ENCODE data around the gene MARCO.
"Not testable (repeated sequence)": the region's sequence is repeated elsewhere in the genome, so short reads cannot be mapped to it uniquely, and the experiment has no call there.

MARCO gene

GRCh38 chr2:118932949-118933348, 9.0 kb upstream of the MARCO start:
- H3K36me3 ChIP-seq (ENCODE audit: insufficient read depth, low read length), result no peaks in the 10 kb centered on the region
- no peak overlapping the region for H3K4me3 ChIP-seq (ENCODE audit: low read length)
- H3K27me3 ChIP-seq (ENCODE audit: control insufficient read depth, insufficient read depth, low read length), result no peaks in the 10 kb centered on the region
- H3K4me2 ChIP-seq (ENCODE audit: low read length), result no peak overlapping the region
- H3K9me3 ChIP-seq (replicated peaks; ENCODE audit: low read length), result peaks cover 3% of the 10 kb centered on the region
- H3K9ac ChIP-seq (ENCODE audit: low read depth, low read length), result no peak overlapping the region
- no peaks in the 10 kb centered on the region for H3K4me1 ChIP-seq (ENCODE audit: control insufficient read depth, insufficient read depth, low read length)

GRCh38 chr2:118936306-118936705, 5.7 kb upstream of the MARCO start:
- no peak overlapping the region for H3K4me2 ChIP-seq (ENCODE audit: low read length)
- no peaks in the 10 kb centered on the region for H3K4me1 ChIP-seq (ENCODE audit: control insufficient read depth, insufficient read depth, low read length)
- H3K9me3 ChIP-seq (replicated peaks; ENCODE audit: low read length), result peaks cover 3% of the 10 kb centered on the region
- H3K27me3 ChIP-seq (ENCODE audit: control insufficient read depth, insufficient read depth, low read length), result no peaks in the 10 kb centered on the region
- H3K36me3 ChIP-seq (ENCODE audit: insufficient read depth, low read length), result no peaks in the 10 kb centered on the region
- no peak overlapping the region for H3K4me3 ChIP-seq (ENCODE audit: low read length)
- no peak overlapping the region for H3K9ac ChIP-seq (ENCODE audit: low read depth, low read length)

DNA sequence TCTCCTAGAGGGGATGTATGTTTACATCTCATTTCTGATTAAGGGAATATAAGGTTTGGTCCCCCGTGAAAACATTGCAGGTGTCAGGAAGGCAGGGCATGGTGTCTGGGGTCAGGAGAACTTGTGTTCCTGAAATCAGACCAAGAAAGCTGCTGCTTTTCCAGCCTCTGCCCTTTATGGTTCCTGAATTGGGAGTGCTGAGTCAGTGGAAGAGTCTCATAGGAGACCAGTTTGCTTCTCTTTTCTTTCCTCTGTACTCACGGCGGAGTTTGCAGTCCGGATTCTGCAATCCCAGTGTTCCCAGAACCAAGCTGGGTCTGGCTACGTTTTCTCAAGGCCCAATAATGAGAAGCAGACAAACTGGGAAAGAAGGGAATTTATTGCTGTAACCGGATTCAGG, 5.1 kb upstream of the MARCO start:
- H3K9me3 ChIP-seq (replicated peaks; ENCODE audit: low read length), result peaks cover 3% of the 10 kb centered on the region
- no peaks in the 10 kb centered on the region for H3K27me3 ChIP-seq (ENCODE audit: control insufficient read depth, insufficient read depth, low read length)
- H3K9ac ChIP-seq (ENCODE audit: low read depth, low read length), result no peak overlapping the region
- H3K4me2 ChIP-seq (ENCODE audit: low read length), result no peak overlapping the region
- no peaks in the 10 kb centered on the region for H3K4me1 ChIP-seq (ENCODE audit: control insufficient read depth, insufficient read depth, low read length)
- H3K4me3 ChIP-seq (ENCODE audit: low read length), result no peak overlapping the region
- no peaks in the 10 kb centered on the region for H3K36me3 ChIP-seq (ENCODE audit: insufficient read depth, low read length)

DNA sequence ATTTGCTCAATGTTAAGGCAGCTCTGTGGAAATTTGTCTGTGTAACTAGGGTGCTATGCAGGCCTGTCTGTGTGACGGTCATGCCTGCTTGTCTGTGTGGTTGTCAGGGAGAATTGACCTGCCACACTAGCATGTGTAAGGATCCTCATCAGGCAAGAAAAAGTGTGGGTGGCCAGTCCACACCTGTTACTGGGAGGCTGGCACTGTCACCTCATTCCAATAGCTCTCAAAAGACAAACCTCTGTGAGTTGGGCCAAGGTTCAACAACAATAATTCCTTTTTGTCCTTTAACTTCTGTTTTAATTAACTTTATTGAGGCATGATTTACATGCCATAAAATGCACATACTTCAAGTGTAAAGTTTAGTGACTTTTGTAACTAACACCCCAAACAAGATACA, 4.2 kb upstream of the MARCO start:
- no peak overlapping the region for H3K4me2 ChIP-seq (ENCODE audit: low read length)
- H3K36me3 ChIP-seq (ENCODE audit: insufficient read depth, low read length), result no peaks in the 10 kb centered on the region
- no peak overlapping the region for H3K4me3 ChIP-seq (ENCODE audit: low read length)
- H3K27me3 ChIP-seq (ENCODE audit: control insufficient read depth, insufficient read depth, low read length), result no peaks in the 10 kb centered on the region
- H3K9ac ChIP-seq (ENCODE audit: low read depth, low read length), result no peak overlapping the region
- peaks cover 3% of the 10 kb centered on the region for H3K9me3 ChIP-seq (replicated peaks; ENCODE audit: low read length)
- no peaks in the 10 kb centered on the region for H3K4me1 ChIP-seq (ENCODE audit: control insufficient read depth, insufficient read depth, low read length)

- no peaks in the 10 kb centered on the region for H3K36me3 ChIP-seq (ENCODE audit: insufficient read depth, low read length)
- H3K4me2 ChIP-seq (ENCODE audit: low read length), result no peak overlapping the region
- H3K4me3 ChIP-seq (ENCODE audit: low read length), result no peak overlapping the region
- no peaks in the 10 kb centered on the region for H3K27me3 ChIP-seq (ENCODE audit: control insufficient read depth, insufficient read depth, low read length)
- no peaks in the 10 kb centered on the region for H3K9me3 ChIP-seq (replicated peaks; ENCODE audit: low read length)
- no peaks in the 10 kb centered on the region for H3K4me1 ChIP-seq (ENCODE audit: control insufficient read depth, insufficient read depth, low read length)
- H3K9ac ChIP-seq (ENCODE audit: low read depth, low read length), result no peak overlapping the region
These were observed 2.0 kb upstream of the MARCO start for GRCh38 chr2:118939994-118940393.

GRCh38 chr2:118940486-118941120, 1.4 kb upstream of the MARCO start:
- no peak overlapping the region for H3K4me2 ChIP-seq (ENCODE audit: low read length)
- no peaks in the 10 kb centered on the region for H3K9me3 ChIP-seq (replicated peaks; ENCODE audit: low read length)
- no peaks in the 10 kb centered on the region for H3K36me3 ChIP-seq (ENCODE audit: insufficient read depth, low read length)
- H3K4me3 ChIP-seq (ENCODE audit: low read length), result no peak overlapping the region
- H3K27me3 ChIP-seq (ENCODE audit: control insufficient read depth, insufficient read depth, low read length), result no peaks in the 10 kb centered on the region
- no peak overlapping the region for H3K9ac ChIP-seq (ENCODE audit: low read depth, low read length)
- H3K4me1 ChIP-seq (ENCODE audit: control insufficient read depth, insufficient read depth, low read length), result no peaks in the 10 kb centered on the region

- Histone ChIP-seq H3K4me1 (ENCODE audit: control insufficient read depth, insufficient read depth, low read length) (no peaks in the 10 kb centered on the region), H3K4me3 (ENCODE audit: low read length) (no peak overlapping the region)
These were observed 1.3 kb downstream of the MARCO start for GRCh38 chr2:118943286-118943685.

GRCh38 chr2:118945881-118946280, 3.9 kb downstream of the MARCO start:
- peaks cover 3% of the 10 kb centered on the region for H3K27me3 ChIP-seq (ENCODE audit: control insufficient read depth, insufficient read depth, low read length)
- H3K4me3 ChIP-seq (ENCODE audit: low read length), result no peak overlapping the region
- H3K4me1 ChIP-seq (ENCODE audit: control insufficient read depth, insufficient read depth, low read length), result no peaks in the 10 kb centered on the region
- no peak overlapping the region for H3K9ac ChIP-seq (ENCODE audit: low read depth, low read length)
- H3K36me3 ChIP-seq (ENCODE audit: insufficient read depth, low read length), result no peaks in the 10 kb centered on the region
- no peak overlapping the region for H3K4me2 ChIP-seq (ENCODE audit: low read length)
- no peaks in the 10 kb centered on the region for H3K9me3 ChIP-seq (replicated peaks; ENCODE audit: low read length)

More at GRCh38 chr2:118943286-118943685, 1.3 kb downstream of the MARCO start:
- H3K36me3 ChIP-seq (ENCODE audit: insufficient read depth, low read length), result no peaks in the 10 kb centered on the region
- H3K9me3 ChIP-seq (replicated peaks; ENCODE audit: low read length), result no peaks in the 10 kb centered on the region
- no peak overlapping the region for H3K9ac ChIP-seq (ENCODE audit: low read depth, low read length)
- H3K4me2 ChIP-seq (ENCODE audit: low read length), result no peak overlapping the region
- H3K27me3 ChIP-seq (ENCODE audit: control insufficient read depth, insufficient read depth, low read length), result no peaks in the 10 kb centered on the region

DNA sequence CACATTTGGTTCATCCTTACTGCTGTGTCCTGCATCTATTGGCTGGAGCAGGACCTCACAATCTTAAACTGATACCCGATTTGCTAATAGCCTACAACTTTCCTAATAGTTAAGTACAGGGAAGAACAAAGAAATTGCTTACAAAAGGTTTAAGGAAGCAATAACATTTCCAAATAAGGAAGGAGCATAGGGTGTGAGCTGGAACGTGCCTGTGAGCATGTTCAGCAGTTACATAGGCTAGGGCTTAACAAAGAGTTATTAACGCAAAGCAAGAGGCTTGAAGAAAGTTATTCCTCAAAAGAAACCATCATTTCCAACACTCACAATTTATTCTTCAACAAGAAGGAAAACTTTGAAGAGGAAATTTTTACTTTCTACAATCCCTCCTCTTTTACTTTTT, 6.3 kb downstream of the MARCO start:
- not testable (repeated sequence) for H3K9ac ChIP-seq (ENCODE audit: low read depth, low read length); H3K4me3 ChIP-seq (ENCODE audit: low read length); H3K4me1 ChIP-seq (ENCODE audit: control insufficient read depth, insufficient read depth, low read length); H3K36me3 ChIP-seq (ENCODE audit: insufficient read depth, low read length); H3K4me2 ChIP-seq (ENCODE audit: low read length); H3K27me3 ChIP-seq (ENCODE audit: control insufficient read depth, insufficient read depth, low read length); H3K9me3 ChIP-seq (replicated peaks; ENCODE audit: low read length)

- H3K27me3 ChIP-seq (ENCODE audit: control insufficient read depth, insufficient read depth, low read length), result peaks cover 2% of the 10 kb centered on the region
- H3K4me1 ChIP-seq (ENCODE audit: control insufficient read depth, insufficient read depth, low read length), result no peaks in the 10 kb centered on the region
- no peak overlapping the region for H3K4me2 ChIP-seq (ENCODE audit: low read length)
- no peak overlapping the region for H3K4me3 ChIP-seq (ENCODE audit: low read length)
- H3K36me3 ChIP-seq (ENCODE audit: insufficient read depth, low read length), result no peaks in the 10 kb centered on the region
- no peak overlapping the region for H3K9ac ChIP-seq (ENCODE audit: low read depth, low read length)
- no peaks in the 10 kb centered on the region for H3K9me3 ChIP-seq (replicated peaks; ENCODE audit: low read length)
These were observed 12.5 kb downstream of the MARCO start for GRCh38 chr2:118954297-118955060.

DNA sequence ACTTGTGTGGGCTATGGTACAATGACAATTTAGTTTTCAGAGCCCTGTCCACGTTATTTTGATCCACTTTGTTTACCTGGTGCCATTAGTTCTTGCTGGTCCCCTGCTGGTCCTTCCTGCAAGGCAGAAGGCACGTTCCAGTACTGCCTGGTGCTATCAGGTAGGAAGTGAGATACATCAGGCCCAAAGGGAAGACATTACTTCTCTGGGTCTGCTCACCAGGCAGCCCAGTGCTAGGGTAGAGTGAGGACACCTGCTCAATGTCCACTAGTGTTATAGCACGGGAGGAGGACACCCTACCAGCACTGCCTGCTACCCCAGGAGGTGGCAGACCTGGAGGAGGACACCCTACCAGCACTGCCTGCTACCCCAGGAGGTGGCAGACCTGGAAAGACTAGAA, 23.7 kb downstream of the MARCO start:
- Histone ChIP-seq H3K4me3 (ENCODE audit: low read length) (no peak overlapping the region), H3K4me1 (ENCODE audit: control insufficient read depth, insufficient read depth, low read length) (no peaks in the 10 kb centered on the region), H3K9me3 (replicated peaks; ENCODE audit: low read length) (no peaks in the 10 kb centered on the region), H3K9ac (ENCODE audit: low read depth, low read length) (no peak overlapping the region), H3K27me3 (ENCODE audit: control insufficient read depth, insufficient read depth, low read length) (peaks cover 12% of the 10 kb centered on the region), H3K4me2 (ENCODE audit: low read length) (no peak overlapping the region), H3K36me3 (ENCODE audit: insufficient read depth, low read length) (no peaks in the 10 kb centered on the region)

Measured in skeletal muscle satellite cell (primary cell).